BE2C (cell line): ENCODE data around the gene MOK.

ENCODE experiments used
- DNase-seq: peaks from one replicate; pipeline ENCODE4 v3.0.0-alpha.2; 2020
- H3K27me3 ChIP-seq: fragments of 250-450 bp; sonication (Bioruptor Pico); 2 replicates; pipeline ENCODE4 v1.5.1; 2020; ENCODE audit warnings: mild to moderate bottlenecking
- H3K36me3 ChIP-seq: fragments of 250-450 bp; sonication (Bioruptor Pico); 2 replicates; pipeline ENCODE4 v1.5.1; 2020; ENCODE audit warnings: mild to moderate bottlenecking
- H3K4me1 ChIP-seq: fragments of 250-450 bp; sonication (Bioruptor Pico); 2 replicates; pipeline ENCODE4 v1.5.1; 2020
- H3K4me3 ChIP-seq: 2 replicates; pipeline ENCODE4 v1.5.1; 2011; ENCODE audit warnings: low read depth, low read length
- H3K9me3 ChIP-seq: fragments of 250-450 bp; sonication (Bioruptor Pico); 2 replicates; pipeline ENCODE4 v1.5.1; 2020
- TF ChIP-seq, protein P1 (sequence below): IDR thresholded peaks from 2 replicates; pipeline ENCODE4 v1.5.1; 2012; ENCODE audit warnings: mild to moderate bottlenecking, low read depth, low read length

Gene MOK

DNA sequence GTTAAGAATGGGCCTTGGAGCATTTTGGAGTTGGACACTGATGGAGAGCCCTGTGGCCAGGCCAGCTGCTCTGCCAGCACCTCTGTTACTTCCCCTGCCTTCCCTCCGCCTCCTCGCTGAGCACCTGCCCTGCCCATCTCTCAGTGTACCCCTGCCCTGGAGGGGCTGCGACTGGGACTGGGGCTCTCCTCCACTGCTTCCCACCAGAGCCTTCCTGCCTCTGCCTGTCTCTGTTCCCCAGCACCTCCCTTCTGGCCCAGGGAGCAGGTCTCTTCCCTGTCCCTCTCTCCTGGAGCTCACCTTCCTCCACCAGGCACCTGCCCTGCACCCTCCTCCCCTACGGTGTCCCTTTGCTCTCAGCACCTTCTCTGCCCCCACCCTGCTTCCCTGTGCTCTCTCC, 103.2 kb downstream of the MOK start:
- no peak for DNase-seq
- TF ChIP-seq, protein P1, sequence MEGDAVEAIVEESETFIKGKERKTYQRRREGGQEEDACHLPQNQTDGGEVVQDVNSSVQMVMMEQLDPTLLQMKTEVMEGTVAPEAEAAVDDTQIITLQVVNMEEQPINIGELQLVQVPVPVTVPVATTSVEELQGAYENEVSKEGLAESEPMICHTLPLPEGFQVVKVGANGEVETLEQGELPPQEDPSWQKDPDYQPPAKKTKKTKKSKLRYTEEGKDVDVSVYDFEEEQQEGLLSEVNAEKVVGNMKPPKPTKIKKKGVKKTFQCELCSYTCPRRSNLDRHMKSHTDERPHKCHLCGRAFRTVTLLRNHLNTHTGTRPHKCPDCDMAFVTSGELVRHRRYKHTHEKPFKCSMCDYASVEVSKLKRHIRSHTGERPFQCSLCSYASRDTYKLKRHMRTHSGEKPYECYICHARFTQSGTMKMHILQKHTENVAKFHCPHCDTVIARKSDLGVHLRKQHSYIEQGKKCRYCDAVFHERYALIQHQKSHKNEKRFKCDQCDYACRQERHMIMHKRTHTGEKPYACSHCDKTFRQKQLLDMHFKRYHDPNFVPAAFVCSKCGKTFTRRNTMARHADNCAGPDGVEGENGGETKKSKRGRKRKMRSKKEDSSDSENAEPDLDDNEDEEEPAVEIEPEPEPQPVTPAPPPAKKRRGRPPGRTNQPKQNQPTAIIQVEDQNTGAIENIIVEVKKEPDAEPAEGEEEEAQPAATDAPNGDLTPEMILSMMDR: no peak
- no peaks in the 10 kb centered on the region for H3K9me3 ChIP-seq
- H3K4me3 ChIP-seq: no peak overlapping the region
- peaks cover 19% of the 10 kb centered on the region for H3K4me1 ChIP-seq
- peaks cover 33% of the 10 kb centered on the region for H3K36me3 ChIP-seq
- no peaks in the 10 kb centered on the region for H3K27me3 ChIP-seq

DNA sequence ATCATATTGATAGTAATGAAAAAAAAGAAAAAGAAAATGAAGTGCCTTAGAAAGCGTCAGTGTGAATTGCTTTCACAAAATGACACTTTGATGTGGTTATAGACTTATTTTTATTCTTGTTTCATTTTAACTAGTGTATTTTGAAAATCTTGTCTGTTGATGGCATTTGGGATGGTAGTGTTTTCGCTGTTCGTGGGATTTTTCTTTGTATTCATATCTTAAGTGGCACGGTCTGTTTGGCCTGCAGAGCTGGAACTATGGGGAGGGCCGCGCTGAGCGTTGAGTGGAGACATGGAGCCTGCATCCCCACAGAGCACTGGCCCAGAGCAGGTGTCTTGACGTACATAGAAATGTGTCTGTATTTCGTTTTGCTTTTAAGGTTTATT, 103.6 kb downstream of the MOK start:
- Histone ChIP-seq H3K36me3 (peaks cover 36% of the 10 kb centered on the region), H3K9me3 (no peaks in the 10 kb centered on the region), H3K4me1 (peaks cover 20% of the 10 kb centered on the region), H3K4me3 (no peak overlapping the region), H3K27me3 (no peaks in the 10 kb centered on the region)
- TF ChIP-seq, protein P1: no peak
- no peak for DNase-seq

DNA sequence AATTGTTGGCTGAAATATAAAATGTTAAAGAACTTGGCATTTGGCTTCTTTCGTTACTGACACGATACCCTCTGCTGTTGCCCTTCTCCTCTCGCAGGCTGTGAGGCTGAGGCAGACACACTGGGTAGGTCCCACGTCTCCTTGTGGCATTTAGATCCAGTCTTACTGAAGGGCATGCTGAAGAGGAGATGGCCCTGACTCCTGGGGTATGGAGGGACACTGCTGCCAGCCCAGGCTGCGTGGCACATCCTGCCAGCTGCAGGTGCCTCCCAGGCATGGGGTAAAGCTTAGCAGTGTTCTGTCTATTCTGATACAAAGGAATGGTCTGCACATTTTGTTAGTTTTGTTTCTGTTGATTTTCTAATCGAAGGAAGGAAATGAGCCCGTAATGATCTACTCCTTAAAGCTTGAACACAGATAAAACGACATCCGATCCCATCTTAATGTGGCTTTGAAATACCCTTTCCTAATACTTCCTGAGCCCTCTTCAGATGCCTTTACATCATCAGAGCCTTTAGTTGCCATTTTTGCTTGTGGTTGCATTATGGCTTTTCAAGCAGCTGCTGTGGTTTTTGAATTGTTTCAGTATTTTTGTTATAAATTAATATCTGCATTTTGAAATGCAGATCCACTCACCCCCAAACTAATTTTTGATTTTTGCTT, 104.1 kb downstream of the MOK start:
- H3K27me3 ChIP-seq: no peaks in the 10 kb centered on the region
- H3K36me3 ChIP-seq: peaks cover 36% of the 10 kb centered on the region
- no peak overlapping the region for H3K4me3 ChIP-seq
- H3K4me1 ChIP-seq: peaks cover 18% of the 10 kb centered on the region
- TF ChIP-seq, protein P1: no peak
- DNase-seq: no peak
- no peaks in the 10 kb centered on the region for H3K9me3 ChIP-seq

DNA sequence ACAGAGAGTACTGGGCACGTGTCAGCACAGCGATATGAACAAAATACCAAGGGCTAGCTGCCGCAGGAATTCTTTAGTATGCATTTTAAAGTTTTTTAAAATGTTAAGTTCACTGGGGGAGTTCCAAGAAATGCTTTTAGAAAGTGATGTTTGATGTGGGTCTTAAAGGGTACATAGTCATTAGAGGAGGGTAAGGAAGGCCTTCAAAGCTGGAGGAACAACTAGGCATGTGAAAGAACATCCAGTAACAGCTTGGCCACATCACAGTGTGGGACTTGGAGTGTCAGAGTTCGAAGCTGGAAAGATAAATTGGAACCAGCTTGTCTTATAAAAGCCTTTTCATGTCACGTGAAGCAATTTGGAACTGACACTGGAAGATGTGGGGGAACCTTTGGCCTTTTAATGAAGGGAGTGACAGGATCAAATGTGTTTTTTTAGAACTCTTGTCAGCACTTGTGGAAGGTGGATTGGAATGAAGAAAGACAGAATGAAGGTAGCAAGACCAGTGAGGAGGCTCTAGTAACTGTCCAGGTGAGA, 107.6 kb downstream of the MOK start:
- no peaks in the 10 kb centered on the region for H3K9me3 ChIP-seq

DNA sequence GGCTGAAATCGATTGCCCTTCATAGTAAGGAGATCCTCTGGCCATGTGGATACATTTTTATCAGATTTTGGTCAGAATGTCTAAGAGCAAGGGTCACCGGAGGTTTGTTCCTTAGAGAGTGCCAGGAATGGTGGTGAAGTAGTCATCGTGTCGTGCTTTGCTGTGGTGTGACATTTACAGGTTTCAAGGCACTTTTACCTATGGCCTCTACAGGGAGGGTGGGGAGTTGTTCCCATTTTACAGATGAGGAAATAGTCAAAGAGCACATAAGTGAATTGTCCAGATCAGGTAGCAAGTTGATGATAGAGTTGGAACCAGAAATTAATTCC, 108.1 kb downstream of the MOK start:
- Histone ChIP-seq H3K36me3 (peaks cover 29% of the 10 kb centered on the region), H3K4me1 (peaks cover 26% of the 10 kb centered on the region), H3K27me3 (no peaks in the 10 kb centered on the region), H3K4me3 (no peak overlapping the region), H3K9me3 (no peaks in the 10 kb centered on the region)
- TF ChIP-seq, protein P1: no peak
- no peak for DNase-seq

More for the DNA sequence above, 107.6 kb downstream of the MOK start:
- peaks cover 23% of the 10 kb centered on the region for H3K4me1 ChIP-seq
- TF ChIP-seq, protein P1: no peak
- H3K4me3 ChIP-seq: no peak overlapping the region
- peaks cover 29% of the 10 kb centered on the region for H3K36me3 ChIP-seq
- no peak for DNase-seq
- H3K27me3 ChIP-seq: no peaks in the 10 kb centered on the region

DNA sequence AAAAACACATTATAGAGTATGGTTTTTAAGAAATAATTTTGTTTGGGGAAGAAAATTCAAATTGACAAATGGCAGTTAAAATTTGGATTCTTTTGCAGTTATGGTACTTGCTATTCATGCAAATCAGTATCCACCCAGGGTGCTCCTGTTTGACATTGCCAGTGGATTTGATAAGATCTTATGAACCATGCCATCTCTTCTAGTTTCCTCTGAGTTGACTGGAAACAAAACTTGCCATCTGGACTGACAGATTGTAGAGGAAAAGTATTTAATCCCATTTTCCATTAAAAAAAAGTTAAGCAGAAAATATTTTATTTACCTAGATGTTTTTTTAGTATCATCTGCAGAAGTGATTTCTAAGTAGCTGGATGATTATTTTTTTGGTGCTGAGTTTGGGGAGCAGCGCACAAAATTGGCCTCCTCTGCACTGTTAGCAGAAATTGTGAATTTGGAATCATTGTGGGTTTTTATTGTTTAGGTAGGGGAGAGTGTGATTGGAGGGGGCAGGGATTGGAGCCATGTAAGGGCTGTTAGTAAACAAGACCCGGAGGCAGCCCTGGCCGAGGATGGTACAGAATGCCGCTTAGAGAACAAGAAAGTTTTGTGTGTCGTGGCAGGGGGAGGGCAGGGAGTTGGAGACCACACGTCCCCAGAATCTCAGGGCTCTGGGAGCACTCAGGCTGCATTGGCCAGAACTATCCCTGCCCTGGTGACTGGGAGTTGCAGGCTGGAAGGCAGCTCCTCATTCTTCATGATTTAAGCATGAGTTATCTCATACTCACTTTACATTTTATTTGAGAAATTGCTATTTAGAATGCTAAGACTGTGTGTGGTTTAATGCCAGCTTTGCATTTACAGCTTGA, 108.7 kb downstream of the MOK start:
- H3K9me3 ChIP-seq: no peaks in the 10 kb centered on the region
- peaks cover 29% of the 10 kb centered on the region for H3K36me3 ChIP-seq
- H3K4me1 ChIP-seq: peaks cover 26% of the 10 kb centered on the region

More for the DNA sequence above, 108.7 kb downstream of the MOK start:
- no peaks in the 10 kb centered on the region for H3K27me3 ChIP-seq
- DNase-seq: no peak
- TF ChIP-seq, protein P1: no peak
- H3K4me3 ChIP-seq: no peak overlapping the region
